Adipocyte (in vitro differentiated cells): ENCODE results near the gene ZCWPW1.

ENCODE experiments used
- DNase-seq: peaks from one replicate; pipeline ENCODE4 v3.0.0-alpha.2; 2015; ENCODE audit warnings: low read depth
- H3K27me3 ChIP-seq: replicated peaks from 2 replicates; pipeline ENCODE4 v1.7.0; 2013; ENCODE audit warnings: mild to moderate bottlenecking, low read length, moderate library complexity; ENCODE audit not compliant: control insufficient read depth, insufficient read depth
- H3K36me3 ChIP-seq: 2 replicates; pipeline ENCODE4 v1.7.0; 2013; ENCODE audit warnings: low read length, mild to moderate bottlenecking, moderate library complexity; ENCODE audit not compliant: control insufficient read depth, insufficient read depth, severe bottlenecking
- H3K4me1 ChIP-seq: 2 replicates; pipeline ENCODE4 v1.7.0; 2013; ENCODE audit warnings: mild to moderate bottlenecking, low read length, moderate library complexity; ENCODE audit not compliant: control insufficient read depth, insufficient read depth
- H3K4me3 ChIP-seq: 2 replicates; pipeline ENCODE4 v1.7.0; 2013; ENCODE audit warnings: mild to moderate bottlenecking, low read length, moderate library complexity
- H3K9ac ChIP-seq: 2 replicates; pipeline ENCODE4 v1.7.0; 2013; ENCODE audit warnings: mild to moderate bottlenecking, low read length, moderate library complexity
- H3K9me3 ChIP-seq: 2 replicates; pipeline ENCODE4 v1.7.0; 2013; ENCODE audit warnings: mild to moderate bottlenecking, low read length, moderate library complexity; ENCODE audit not compliant: control insufficient read depth

Gene ZCWPW1, protein sequence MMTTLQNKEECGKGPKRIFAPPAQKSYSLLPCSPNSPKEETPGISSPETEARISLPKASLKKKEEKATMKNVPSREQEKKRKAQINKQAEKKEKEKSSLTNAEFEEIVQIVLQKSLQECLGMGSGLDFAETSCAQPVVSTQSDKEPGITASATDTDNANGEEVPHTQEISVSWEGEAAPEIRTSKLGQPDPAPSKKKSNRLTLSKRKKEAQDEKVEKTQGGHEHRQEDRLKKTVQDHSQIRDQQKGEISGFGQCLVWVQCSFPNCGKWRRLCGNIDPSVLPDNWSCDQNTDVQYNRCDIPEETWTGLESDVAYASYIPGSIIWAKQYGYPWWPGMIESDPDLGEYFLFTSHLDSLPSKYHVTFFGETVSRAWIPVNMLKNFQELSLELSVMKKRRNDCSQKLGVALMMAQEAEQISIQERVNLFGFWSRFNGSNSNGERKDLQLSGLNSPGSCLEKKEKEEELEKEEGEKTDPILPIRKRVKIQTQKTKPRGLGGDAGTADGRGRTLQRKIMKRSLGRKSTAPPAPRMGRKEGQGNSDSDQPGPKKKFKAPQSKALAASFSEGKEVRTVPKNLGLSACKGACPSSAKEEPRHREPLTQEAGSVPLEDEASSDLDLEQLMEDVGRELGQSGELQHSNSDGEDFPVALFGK

DNA sequence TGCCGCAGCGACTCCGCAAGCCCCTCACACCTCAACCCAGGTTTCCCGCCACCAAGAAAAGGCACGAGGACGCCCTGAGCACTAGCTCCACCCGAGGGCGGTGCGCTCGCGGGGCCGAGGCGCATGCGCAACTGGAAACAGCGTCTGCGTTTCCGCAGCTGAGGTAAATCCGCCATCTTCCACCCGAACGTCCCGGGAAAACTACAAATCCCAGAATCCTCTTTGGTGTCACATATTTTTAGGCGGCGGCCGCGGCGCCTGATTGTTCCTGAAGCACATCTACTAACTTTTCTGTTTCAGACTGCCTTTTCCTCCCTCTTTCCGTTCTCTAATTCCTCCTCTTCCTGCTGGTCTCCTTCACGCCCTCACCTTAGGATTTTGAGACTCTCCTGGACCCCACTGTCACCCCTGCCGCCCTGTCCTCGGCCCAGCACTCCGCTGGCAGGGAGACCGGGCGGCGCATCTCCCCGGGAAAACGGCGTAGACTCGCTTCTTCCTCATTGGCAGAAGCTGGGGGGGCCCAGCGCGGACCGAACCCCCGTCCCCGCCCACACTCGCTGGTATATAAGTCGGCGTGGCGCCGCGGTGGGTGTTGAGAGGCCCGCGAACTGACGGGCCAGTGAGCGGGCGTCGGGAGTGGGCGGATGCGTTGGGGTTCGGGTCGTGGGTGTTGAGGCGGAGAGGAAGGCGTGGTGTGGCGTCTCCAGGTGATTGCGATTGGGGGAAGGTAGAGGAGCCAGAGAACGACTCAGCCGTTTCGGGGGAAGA is at the start of gene ZCWPW1:
TSS of gene ZCWPW1 (minus strand) at position 505 of the 768 bp plus-strand sequence. CDS start 8,054 bp downstream, outside the sequence.
- Histone ChIP-seq H3K9ac (peak within 1 kb of the TSS; percentile 95), H3K4me1 (peaks cover 28% of the 10 kb centered on the region), H3K9me3 (no peaks in the 10 kb centered on the region), H3K27me3 (no peaks in the 10 kb centered on the region), H3K36me3 (peaks cover 17% of the 10 kb centered on the region), H3K4me3 (peak within 1 kb of the TSS; percentile 98)
- DNase-seq, result peak; percentile 98

GRCh38 chr7:100477871-100478267 is 49.4 kb upstream of the ZCWPW1 start:
- no peaks in the 10 kb centered on the region for H3K9me3 ChIP-seq
- H3K4me3 ChIP-seq, result peak overlapping the region; percentile 97
- peak overlapping the region; percentile 97 for H3K9ac ChIP-seq
- H3K4me1 ChIP-seq, result peaks cover 29% of the 10 kb centered on the region
- H3K27me3 ChIP-seq, result no peaks in the 10 kb centered on the region
- H3K36me3 ChIP-seq, result peaks cover 11% of the 10 kb centered on the region
- peak; percentile 27 for DNase-seq

GRCh38 chr7:100476903-100477870 is 48.7 kb upstream of the ZCWPW1 start:
- H3K27me3 ChIP-seq, result no peaks in the 10 kb centered on the region
- DNase-seq, result peak; percentile 51
- peak overlapping the region; percentile 97 for H3K4me3 ChIP-seq
- peaks cover 11% of the 10 kb centered on the region for H3K36me3 ChIP-seq
- H3K4me1 ChIP-seq, result peaks cover 30% of the 10 kb centered on the region
- H3K9me3 ChIP-seq, result no peaks in the 10 kb centered on the region
- peak overlapping the region; percentile 97 for H3K9ac ChIP-seq

DNA sequence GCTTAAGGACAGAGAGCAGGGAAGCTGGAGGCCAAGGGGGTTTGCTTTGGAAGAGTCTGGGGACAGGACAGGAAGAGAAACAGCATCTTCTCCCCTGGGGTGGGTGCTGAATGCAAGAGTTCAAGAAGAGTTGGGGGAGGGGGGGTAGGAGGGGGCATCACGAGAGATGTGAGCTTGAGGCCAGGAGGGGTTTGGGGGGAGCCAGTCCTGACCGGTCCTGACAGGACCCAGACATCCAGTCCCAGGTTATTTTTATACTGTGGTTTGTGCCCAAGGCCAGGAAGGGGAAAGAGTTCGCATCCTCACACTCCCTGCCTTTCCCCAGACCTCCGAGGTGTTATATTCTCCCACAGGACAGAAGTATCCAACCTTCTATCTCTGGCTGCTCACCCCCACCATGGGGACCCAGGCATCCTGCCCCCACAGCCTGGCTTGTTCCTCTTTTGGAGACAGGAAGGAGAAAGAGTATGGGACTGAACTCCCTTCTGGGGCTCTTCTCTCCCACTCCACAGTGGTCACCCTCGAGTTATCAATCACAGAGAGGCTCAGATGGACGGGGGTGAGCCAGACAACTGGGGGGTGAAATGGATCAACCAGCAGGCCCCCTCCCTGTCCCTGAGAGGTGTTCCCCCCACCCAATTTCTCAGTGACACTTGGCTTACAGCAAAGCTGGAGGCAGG is 47.7 kb upstream of the ZCWPW1 start:
- Histone ChIP-seq H3K4me3 (peak overlapping the region; percentile 97), H3K36me3 (peaks cover 16% of the 10 kb centered on the region), H3K9me3 (no peaks in the 10 kb centered on the region), H3K27me3 (no peaks in the 10 kb centered on the region), H3K9ac (peak overlapping the region; percentile 97), H3K4me1 (peaks cover 30% of the 10 kb centered on the region)
- DNase-seq, result peak; percentile 13

GRCh38 chr7:100475549-100475948 is 47.0 kb upstream of the ZCWPW1 start:
- peaks cover 18% of the 10 kb centered on the region for H3K36me3 ChIP-seq
- no peak for DNase-seq
- H3K9ac ChIP-seq, result peak overlapping the region; percentile 97
- peak overlapping the region; percentile 67 for H3K4me3 ChIP-seq
- no peaks in the 10 kb centered on the region for H3K9me3 ChIP-seq
- peaks cover 30% of the 10 kb centered on the region for H3K4me1 ChIP-seq
- H3K27me3 ChIP-seq, result no peaks in the 10 kb centered on the region

- Histone ChIP-seq H3K4me1 (peaks cover 27% of the 10 kb centered on the region), H3K9ac (peak overlapping the region; percentile 31), H3K36me3 (peaks cover 28% of the 10 kb centered on the region), H3K4me3 (no peak overlapping the region), H3K27me3 (no peaks in the 10 kb centered on the region), H3K9me3 (no peaks in the 10 kb centered on the region)
- DNase-seq, result peak; percentile 24
These were observed 44.5 kb upstream of the ZCWPW1 start for GRCh38 chr7:100472854-100473499.

DNA sequence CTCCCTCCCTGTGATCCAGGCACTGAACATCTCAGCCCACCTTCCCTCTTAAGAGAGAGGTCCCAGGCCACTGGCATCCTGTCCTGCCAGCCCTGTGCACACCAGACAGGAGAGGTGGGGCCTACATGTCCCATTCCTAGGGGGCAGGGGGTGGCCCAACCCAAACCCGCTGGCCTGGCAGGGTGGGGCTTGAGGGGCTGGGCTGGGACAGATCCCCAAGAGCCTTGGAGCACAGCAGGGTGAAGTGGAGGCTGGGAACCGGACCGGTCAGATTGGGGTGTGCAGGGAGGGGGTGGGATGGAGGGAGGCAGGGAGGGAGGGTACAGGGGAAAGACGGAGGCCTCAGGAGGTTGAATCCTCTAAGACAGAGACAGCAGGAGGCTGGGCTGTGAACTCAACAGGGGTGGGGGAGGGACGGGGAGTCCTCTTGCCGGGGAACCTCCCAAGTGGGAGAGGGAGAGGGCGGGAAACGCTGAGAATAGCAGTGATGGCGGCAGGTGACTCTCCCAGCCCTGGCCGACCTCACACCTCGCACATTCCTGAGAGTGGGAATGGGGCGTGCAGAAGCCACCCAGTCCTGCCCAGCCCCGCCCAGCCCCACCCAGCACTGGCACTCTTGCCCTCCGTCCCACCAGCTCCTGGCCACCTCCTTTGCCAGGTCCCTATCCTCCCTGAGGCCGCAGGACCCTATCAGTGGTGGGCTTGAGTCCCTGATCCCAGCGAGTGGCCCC is 43.8 kb upstream of the ZCWPW1 start:
- H3K9me3 ChIP-seq, result no peaks in the 10 kb centered on the region

DNA sequence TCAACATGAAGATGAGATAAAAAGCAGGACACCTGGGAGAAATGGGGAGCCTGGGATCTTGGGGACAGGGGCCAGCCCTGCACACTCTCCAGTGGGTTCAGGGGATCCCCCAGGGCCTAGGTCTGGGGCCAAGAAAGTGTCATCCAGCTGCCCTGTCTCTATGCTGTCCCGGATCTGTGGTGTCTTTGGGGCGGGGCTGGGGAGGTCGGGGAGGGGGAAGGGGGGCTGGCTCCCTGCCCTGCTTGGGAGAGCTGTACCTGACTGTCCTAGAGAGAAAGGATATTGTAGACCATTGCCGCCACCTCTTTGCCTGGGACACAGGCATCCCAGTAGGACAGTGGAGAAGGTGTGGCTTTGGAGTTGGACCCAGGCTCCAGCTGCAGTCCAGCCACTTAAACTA is 42.5 kb upstream of the ZCWPW1 start:
- Histone ChIP-seq H3K4me1 (peaks cover 17% of the 10 kb centered on the region), H3K9me3 (no peaks in the 10 kb centered on the region), H3K9ac (no peak overlapping the region), H3K4me3 (no peak overlapping the region), H3K27me3 (no peaks in the 10 kb centered on the region), H3K36me3 (peaks cover 28% of the 10 kb centered on the region)
- DNase-seq, result no peak

More for the DNA sequence above, 43.8 kb upstream of the ZCWPW1 start:
- no peaks in the 10 kb centered on the region for H3K27me3 ChIP-seq
- no peak for DNase-seq
- no peak overlapping the region for H3K4me3 ChIP-seq
- peaks cover 28% of the 10 kb centered on the region for H3K36me3 ChIP-seq
- H3K9ac ChIP-seq, result no peak overlapping the region
- peaks cover 27% of the 10 kb centered on the region for H3K4me1 ChIP-seq

DNA sequence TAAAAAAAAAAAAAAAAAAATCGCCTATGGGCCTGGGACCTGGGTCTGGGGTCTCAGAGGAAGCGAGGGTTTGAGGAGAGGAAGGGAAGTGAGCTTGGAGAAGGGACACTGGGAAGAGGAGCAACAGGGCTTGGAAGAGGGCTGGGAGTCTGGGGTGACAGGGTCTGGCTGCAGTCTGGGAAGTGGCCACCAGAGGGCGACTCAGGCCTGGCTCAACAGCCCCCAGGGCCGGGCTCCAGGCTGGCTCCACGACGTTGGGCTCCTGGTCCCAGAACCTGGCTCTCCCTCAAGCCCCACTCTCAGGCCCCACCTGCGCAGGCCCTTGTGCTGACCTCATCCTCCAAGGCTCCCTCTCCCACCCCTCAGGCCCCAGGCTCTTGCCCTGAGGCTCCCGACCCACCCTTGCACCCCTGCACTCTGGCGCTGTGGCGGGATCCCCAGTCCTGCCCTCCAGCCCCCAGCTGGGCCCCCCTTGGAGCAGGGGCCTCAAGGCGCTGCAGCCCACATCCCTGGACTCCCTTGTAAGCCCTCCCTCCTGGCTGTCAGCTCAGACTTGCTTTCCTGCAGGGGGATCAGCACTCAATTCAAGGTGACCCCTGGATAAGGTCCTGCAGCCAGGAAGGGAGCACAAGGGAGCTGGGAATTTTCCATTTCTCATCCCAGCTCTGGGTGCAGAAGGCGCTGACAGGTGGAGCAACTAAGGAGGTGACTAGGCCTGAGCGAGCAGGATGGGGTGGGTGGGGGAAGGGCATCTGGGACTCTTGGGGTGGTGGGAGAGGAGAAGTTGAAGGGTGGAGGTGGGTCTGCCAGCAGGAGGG is 40.9 kb upstream of the ZCWPW1 start:
- peak; percentile 89 for DNase-seq
- H3K9ac ChIP-seq, result no peak overlapping the region

More for the DNA sequence above, 40.9 kb upstream of the ZCWPW1 start:
- Histone ChIP-seq H3K4me3 (no peak overlapping the region), H3K4me1 (peaks cover 15% of the 10 kb centered on the region), H3K36me3 (peaks cover 25% of the 10 kb centered on the region), H3K27me3 (no peaks in the 10 kb centered on the region), H3K9me3 (no peaks in the 10 kb centered on the region)
